ENCODE measurements around the gene SMIM15. TPM values are rescaled to one million over a fixed set of nuclear protein-coding genes. Genes with fewer than 3 reads are reported as not detected.

The SMIM15 gene
- total and polyA plus RNA-seq, 7 donors, result 12.2 to 77.0 (median 35.0) TPM

GRCh38 chr5:61183538-61183937 lies 21.3 kb upstream of the SMIM15 start:
- Histone ChIP-seq H3K4me3 (no peak overlapping the region), H3K27me3 (no peaks in the 10 kb centered on the region), H3K4me1 (no peaks in the 10 kb centered on the region), H3K9me3 (no peaks in the 10 kb centered on the region), H3K27ac (no peak overlapping the region), H3K36me3 (no peaks in the 10 kb centered on the region)
- DNase-seq, result no peak
- intact Hi-C loops (cut with DNase I), result no loop called here
- TF ChIP-seq POLR2A (IDR thresholded peaks at IDR 0.05), result no peak
- TF ChIP-seq EP300 (IDR thresholded peaks at IDR 0.05), result no peak
- no peak for TF ChIP-seq POLR2AphosphoS5 (IDR thresholded peaks at IDR 0.05)
- TF ChIP-seq CTCF (IDR thresholded peaks at IDR 0.05), result no peak
- 95 to 100% methylated on average over 1 of the region's 1 CpG for WGBS, 2 donors

- Histone ChIP-seq H3K4me1 (no peaks in the 10 kb centered on the region), H3K4me3 (no peak overlapping the region), H3K27me3 (no peaks in the 10 kb centered on the region), H3K9me3 (no peaks in the 10 kb centered on the region), H3K27ac (no peak overlapping the region), H3K36me3 (no peaks in the 10 kb centered on the region)
- no peak for DNase-seq
- no peak for TF ChIP-seq POLR2AphosphoS5 (IDR thresholded peaks at IDR 0.05)
- 56 to 81% methylated on average over 2 of the region's 2 CpGs for WGBS, 2 donors
- intact Hi-C loops (cut with DNase I), result no loop called here
Measured at GRCh38 chr5:61182449-61182848, 20.2 kb upstream of the SMIM15 start.

DNA sequence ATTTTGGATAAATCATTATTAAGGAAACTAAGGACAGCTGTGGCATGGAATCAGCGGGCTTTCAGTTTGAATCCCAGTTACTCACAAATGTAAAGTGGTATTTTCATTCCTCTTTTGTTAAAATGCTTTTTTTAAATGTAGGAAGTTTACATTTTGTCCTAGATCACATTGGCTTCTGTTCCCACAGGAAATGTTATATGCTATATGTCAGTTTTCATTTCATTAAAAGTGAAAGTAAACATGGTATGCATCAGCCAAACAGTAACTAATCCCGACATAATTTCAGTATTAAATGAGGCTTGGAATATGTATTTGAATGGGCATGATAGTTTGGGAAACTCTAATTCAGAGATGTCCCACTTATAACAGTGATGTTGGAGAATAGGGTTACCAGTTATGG lies 18.6 kb upstream of the SMIM15 start:
- H3K27ac ChIP-seq, result no peak overlapping the region
- H3K9me3 ChIP-seq, result no peaks in the 10 kb centered on the region
- no peaks in the 10 kb centered on the region for H3K4me1 ChIP-seq
- H3K27me3 ChIP-seq, result no peaks in the 10 kb centered on the region
- intact Hi-C loops (cut with DNase I), result no loop called here
- peak overlapping the region in 3 of 4 donors; percentile 5 to 23 (median 20) for H3K4me3 ChIP-seq
- 43 to 49% methylated on average over 2 of the region's 2 CpGs for WGBS, 2 donors
- DNase-seq, result no peak
- H3K36me3 ChIP-seq, result no peaks in the 10 kb centered on the region
- TF ChIP-seq CTCF (IDR thresholded peaks at IDR 0.05), result no peak
- no peak for TF ChIP-seq POLR2A (IDR thresholded peaks at IDR 0.05)
- no peak for TF ChIP-seq EP300 (IDR thresholded peaks at IDR 0.05)
- TF ChIP-seq POLR2AphosphoS5 (IDR thresholded peaks at IDR 0.05), result no peak

GRCh38 chr5:61178702-61179101 lies 16.4 kb upstream of the SMIM15 start:
- Histone ChIP-seq H3K4me1 (no peaks in the 10 kb centered on the region), H3K27me3 (no peaks in the 10 kb centered on the region), H3K4me3 (no peak overlapping the region), H3K36me3 (no peaks in the 10 kb centered on the region), H3K27ac (no peak overlapping the region), H3K9me3 (no peaks in the 10 kb centered on the region)
- intact Hi-C loops (cut with DNase I), result no loop called here
- TF ChIP-seq EP300 (IDR thresholded peaks at IDR 0.05) (no peak), CTCF (IDR thresholded peaks at IDR 0.05) (no peak), POLR2A (IDR thresholded peaks at IDR 0.05) (no peak), POLR2AphosphoS5 (IDR thresholded peaks at IDR 0.05) (no peak)
- DNase-seq, result no peak
- WGBS, 2 donors, result 92 to 95% methylated on average over 4 of the region's 4 CpGs

DNA sequence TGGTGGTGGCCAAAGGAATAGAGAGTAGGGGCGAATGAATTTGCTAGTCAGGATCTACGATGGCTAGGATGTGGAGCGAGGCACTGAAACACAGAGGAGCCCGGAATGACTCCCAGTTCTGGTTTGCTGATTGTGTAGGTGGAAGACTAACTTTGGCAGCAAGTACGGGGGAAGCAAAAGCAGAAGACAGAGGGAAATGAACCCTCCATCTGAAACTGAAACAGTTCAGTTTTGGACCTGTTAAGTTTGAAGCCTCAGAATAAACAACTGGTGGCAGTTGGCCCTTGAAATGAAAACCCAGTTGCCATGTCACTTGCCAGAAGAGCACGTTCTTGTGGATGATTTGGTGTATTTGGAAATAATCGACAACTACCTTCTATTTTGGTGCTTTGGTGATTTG lies 15.4 kb upstream of the SMIM15 start:
- no peak for TF ChIP-seq POLR2A (IDR thresholded peaks at IDR 0.05)
- no peak for TF ChIP-seq POLR2AphosphoS5 (IDR thresholded peaks at IDR 0.05)
- TF ChIP-seq EP300 (IDR thresholded peaks at IDR 0.05), result no peak
- no peak for TF ChIP-seq CTCF (IDR thresholded peaks at IDR 0.05)
- no peaks in the 10 kb centered on the region for H3K36me3 ChIP-seq
- H3K27me3 ChIP-seq, result no peaks in the 10 kb centered on the region
- no peak overlapping the region for H3K27ac ChIP-seq
- intact Hi-C loops (cut with DNase I), result no loop called here
- 81 to 88% methylated on average over 7 of the region's 7 CpGs for WGBS, 2 donors
- H3K9me3 ChIP-seq, result no peaks in the 10 kb centered on the region
- no peak for DNase-seq
- H3K4me1 ChIP-seq, result no peaks in the 10 kb centered on the region
- H3K4me3 ChIP-seq, result no peak overlapping the region
